NCI-H774 (cell line): ENCODE data around the gene NIM1K.
"Not testable (repeated sequence)": the region's sequence is repeated elsewhere in the genome, so short reads cannot be mapped to it uniquely, and the experiment has no call there.

Experiments
- DNase-seq: peaks from one replicate; lab custom pipeline; 2025; lab: John Stamatoyannopoulos, UW

NIM1K gene

GRCh38 chr5:43230707-43231106 lies 38.7 kb downstream of the NIM1K start:
- no peak for DNase-seq

DNA sequence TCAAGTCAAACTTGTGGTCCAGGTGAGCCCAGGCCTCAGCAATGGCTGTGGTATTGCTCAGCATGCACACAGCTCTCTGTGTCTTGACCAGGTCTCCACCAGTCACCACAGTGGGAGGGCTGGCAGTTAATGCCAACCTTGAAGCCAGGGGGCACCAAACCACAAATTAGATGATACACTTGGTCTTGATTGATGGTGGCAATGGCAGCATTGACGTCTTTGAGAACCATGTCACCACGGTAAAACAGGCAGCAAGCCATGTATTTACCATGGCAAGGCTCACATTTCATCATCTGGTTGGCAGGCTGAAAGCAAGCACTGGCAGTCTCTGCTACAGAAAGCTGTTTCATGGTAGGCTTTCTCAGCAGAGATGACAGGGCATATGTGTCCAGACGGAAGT lies 40.0 kb downstream of the NIM1K start:
- DNase-seq = no peak

GRCh38 chr5:43232943-43233833 lies 41.2 kb downstream of the NIM1K start:
- no peak for DNase-seq

DNA sequence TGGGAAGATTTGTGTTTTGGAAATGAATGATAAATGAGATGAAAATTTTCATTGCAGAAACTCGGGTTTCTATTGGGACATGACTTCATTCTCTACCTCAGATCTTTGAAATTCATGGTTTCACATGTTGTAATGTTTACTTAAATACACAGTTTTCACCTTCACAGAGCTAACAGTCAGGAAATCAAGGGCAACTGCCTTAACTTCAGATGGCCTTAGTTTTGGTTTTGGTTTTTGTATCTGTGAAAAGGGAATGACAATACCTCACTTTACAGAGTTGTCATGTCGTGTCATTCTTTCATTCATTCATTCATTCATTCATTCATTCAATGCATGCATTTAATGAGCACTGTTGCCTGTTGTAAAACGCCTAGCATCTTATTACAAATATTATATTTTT lies 41.9 kb downstream of the NIM1K start:
- no peak for DNase-seq

DNA sequence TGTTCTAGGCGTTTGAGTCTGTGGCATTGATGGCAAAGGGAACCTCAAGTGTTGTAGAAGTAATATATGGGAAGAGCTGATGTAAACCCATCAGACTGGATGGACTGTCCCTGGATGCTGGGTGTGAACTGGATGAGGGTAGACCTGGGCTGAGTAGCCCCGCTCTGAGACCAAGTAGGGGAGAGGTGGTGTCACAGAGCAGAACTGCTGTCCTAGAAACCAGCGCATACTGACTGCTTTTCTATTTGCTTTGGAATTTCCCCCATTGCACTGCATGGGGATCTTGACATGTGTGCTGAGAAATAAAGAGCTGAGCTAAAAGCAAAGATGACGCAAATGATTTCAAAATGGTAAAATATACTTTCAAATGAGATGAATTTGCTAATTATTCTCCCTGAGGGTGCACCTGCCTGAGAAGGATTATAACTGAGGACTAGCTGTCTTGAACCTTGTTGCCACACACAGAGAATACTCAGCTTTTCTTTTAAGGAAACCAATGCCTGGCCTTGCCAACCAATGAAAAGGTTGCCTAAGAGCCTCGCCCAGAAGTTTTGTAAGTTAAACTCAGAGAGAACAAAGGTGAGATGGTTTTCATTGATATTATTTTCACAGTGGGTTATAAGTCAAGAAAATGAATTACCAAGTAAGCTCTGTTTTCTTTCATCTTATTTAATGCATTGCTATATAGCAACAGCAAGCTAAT lies 44.8 kb downstream of the NIM1K start:
- DNase-seq = no peak

- no peak for DNase-seq
These were observed 50.2 kb downstream of the NIM1K start for GRCh38 chr5:43242196-43242595.

DNA sequence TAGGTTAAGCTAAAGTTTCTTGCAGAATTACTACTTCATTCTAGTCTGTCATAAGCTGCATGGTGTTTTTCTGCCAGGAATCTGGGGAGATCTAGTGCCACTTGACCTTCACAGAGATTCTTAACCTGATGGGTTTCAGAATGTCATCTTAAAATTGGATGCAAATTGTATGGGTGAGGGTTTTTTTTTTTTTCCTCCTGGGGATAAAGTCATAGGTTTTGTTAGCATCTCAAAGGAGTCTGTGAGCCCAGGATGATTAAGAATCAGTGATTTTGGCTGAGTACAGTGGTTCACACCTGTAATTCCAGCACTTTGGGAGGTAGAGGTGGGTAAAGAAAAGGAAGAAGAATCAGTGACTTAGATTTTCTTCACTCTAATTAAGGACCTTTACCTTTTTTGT lies 51.2 kb downstream of the NIM1K start:
- DNase-seq = no peak

DNA sequence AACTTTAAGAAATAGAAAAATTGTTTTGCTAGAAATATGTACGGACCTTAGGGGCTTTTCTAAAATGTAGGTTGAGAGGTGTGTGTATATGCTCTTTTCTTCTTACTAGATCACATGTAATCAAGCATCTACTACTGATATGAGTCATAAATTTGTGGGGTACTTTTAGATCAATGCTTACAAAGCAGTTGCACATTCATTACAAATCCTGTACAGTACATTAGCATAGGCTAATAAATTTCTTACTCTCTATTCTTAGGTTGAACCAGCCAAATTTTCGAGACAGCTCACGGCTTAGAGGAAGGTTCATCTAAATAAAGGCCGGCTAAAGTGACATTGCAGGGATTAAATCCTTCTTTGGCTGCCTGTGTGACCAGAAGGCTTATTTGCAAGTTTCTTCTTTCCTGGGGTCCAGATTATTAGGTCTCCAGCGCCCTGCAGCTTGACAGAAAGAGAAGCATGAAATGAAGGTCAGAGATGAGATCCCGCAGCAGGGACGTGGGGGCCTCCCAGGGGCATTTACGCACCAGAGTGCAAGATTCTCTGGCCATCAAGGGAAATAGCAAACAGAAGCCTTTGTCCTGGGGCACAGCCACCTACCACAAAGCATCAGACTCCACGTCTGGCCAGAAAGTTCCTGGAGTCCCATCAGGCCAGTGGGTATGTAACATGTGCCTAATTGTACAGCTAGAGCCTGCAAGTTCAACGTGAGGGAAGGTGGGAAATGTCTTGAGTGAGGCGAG lies 53.0 kb downstream of the NIM1K start:
- no peak for DNase-seq

DNA sequence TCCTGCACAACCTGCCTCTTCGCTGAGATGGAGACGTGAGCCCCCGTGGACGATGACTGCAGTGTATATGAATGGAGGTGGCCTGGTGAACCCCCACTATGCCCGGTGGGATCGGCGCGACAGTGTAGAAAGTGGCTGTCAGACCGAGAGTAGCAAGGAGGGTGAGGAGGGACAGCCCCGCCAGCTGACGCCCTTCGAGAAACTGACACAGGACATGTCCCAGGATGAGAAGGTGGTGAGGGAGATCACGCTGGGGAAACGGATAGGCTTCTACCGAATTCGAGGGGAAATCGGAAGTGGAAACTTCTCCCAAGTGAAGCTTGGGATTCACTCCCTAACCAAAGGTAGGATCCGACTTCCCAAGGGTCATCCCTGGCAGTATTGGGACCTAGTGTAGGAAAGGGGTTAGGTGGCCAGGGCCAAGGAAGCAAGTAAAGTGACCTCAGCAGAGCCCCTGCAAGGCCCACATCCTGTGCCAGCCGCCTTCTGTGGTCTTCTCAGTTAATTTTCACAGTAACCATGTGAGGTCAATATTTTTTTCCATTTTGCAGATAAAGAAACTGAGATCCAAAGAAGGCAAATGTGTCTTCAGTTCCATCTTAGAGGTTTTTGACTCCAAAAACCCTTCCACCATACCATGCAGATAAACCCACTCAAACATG lies 53.8 kb downstream of the NIM1K start:
- no peak for DNase-seq

GRCh38 chr5:43251754-43252153 lies 59.7 kb downstream of the NIM1K start:
- no peak for DNase-seq

DNA sequence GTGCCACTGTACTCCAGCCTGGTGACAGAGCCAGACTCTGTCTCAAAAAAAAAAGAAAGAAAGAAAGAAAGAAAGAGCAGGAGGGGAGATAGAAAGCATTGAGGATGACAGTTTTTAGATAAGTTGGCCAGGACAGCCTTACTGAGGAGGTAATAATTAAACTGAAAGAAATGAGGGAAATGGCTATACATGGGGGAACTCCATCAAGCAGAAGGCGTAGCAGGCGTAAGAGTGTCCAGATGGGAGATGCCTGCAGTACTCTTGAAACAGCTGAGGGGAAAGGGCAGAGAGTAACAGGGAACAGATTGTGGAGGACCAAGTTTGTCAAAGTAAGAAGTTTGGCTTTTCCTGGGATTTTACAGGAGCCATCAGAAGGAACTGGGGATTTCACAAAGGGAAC lies 63.7 kb downstream of the NIM1K start:
- no peak for DNase-seq

GRCh38 chr5:43256261-43256966 lies 64.4 kb downstream of the NIM1K start:
- DNase-seq = no peak

GRCh38 chr5:43258116-43258515 lies 66.1 kb downstream of the NIM1K start:
- DNase-seq = no peak

GRCh38 chr5:43262269-43262668 lies 70.2 kb downstream of the NIM1K start:
- not testable (repeated sequence) for DNase-seq

DNA sequence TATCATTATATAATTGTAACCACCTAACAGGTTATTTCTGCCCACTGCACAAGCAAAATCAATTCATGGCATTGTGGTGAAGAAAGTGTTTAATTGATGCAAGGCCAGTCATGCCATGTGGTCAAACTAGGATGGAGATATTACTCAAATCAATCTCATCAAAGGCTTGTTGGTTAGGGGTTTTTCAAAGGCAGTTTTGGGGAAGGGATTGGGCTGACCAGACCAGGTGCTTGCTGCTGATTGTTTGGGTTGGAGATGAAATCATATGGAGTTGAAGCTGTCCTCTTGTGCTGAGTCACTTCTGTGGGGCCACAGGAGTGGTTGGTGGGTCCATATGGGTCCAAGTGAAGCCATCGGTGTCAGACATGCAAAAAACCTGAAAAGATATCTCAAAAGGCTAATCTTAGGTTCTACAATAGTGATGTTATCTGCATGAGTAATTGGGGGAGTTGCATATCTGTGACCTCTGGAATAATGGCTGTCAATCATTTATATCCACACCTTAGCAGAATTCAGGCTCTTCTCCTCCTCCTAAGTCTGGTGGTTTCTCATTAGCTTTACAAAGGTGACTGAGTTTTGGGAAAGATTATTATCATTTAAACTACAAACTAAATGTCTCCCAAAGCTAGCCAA lies 76.3 kb downstream of the NIM1K start:
- DNase-seq = no peak

DNA sequence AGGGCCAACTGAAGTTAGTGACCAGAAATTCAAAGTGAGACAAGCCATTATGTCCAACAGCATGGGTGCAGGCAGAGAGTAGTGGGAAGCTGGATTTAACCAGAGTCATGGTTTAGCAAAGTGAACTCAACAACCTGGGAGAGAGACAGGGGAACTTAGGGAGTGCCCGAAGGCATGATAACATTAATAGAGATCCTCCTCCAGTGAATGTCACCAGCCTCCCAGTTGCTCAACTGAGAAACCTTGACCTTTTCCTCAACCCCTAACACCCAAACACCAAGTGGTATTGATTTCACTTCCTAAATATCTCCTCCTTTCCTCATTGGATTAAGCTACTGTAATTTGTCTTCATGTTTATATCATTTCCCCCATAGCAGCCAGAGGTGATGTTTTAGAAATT lies 78.6 kb downstream of the NIM1K start:
- DNase-seq = no peak

- no peak for DNase-seq
These were observed 81.5 kb downstream of the NIM1K start for GRCh38 chr5:43273552-43273951.

DNA sequence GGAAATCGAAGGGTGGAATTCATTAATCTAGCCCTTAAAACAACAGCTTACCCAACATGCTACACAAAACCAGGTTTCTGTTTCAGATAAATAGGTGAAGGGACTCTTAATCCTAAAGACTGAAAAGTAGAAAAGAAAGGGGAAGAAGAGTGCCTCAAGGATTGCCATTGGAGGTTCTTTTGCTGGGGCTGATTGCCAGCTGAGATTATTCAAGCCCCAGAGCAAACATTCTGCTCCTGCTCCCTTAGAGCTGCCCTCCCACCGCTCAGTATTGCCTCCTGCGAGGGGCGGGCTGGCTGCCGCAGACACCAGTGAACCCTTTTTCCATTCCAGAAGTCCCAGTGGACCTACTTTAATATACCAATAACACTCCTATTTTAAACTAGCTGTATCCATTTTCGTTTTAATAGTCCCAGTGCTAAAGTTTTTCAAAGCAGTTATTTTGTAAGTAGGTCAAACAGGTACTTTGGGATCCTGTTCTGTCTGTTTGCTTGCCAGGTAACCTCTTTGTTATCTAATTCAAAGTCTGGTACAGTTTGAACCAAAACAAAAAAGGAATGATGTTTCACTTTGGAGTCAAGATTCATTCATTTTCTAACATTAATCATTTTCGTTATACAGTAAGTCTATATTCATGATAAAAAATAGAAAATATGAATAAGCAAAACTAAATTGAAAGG lies 82.5 kb downstream of the NIM1K start:
- DNase-seq = peak; percentile 39

DNA sequence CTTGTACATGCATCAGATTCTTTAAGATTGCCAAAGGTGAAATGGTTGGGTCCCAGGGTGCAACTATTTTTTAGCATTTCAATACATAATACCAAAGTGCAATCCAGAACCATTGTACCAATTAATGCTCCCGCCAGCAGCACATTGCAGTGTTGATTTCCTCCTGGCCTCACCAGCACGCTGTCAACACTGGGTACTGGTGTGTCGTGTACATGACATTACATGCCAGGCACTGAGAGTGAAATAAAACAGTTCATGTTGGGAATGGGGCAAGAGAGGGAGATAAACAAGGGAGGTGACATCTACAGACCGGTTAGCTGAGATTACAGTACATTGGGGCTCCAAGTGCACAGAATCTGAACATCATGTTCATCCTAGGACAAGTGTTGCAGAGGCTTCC lies 83.4 kb downstream of the NIM1K start:
- DNase-seq = no peak

DNA sequence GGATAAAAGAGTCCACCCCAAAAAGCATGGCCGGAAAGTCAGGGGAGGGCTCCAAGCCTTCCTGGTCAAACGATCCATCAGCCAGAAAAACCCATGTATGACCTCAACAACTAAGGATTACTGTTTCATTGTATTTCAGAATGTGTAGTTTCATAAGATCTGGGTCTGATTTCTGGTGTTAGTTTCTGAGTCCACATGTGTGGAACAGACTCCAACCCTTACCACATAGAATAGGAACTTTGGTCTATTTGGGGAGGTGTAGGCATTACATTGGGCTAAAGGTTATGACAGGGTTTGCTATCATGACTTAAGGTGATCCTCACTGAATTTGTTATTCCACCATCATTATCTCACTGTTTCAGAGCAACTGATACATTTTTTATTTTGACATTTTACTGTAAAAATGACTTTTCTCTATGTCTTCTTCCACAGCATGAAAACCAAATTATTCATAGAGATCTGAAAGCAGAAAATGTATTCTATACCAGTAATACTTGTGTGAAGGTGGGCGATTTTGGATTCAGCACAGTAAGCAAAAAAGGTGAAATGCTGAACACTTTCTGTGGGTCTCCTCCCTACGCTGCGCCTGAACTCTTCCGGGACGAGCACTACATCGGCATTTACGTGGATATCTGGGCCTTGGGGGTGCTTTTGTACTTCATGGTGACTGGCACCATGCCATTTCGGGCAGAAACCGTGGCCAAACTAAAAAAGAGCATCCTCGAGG lies 87.7 kb downstream of the NIM1K start:
- DNase-seq = no peak
